OCI-LY3 (cell line): ENCODE measurements around the gene HSPA8.

ENCODE experiments used
- H2AFZ ChIP-seq: fragments of 200-600, 300-600 bp; shearing (Covaris generic); 2 replicates; pipeline ENCODE4 v1.6.0; 2014; ENCODE audit warnings: antibody characterized with exemption, low read depth, low read length
- H3K27ac ChIP-seq: fragments of 200-600, 300-600 bp; sonication (generic); 2 replicates; pipeline ENCODE4 v1.5.1; 2014; ENCODE audit warnings: mild to moderate bottlenecking, low read length, moderate library complexity, mixed read lengths
- H3K27me3 ChIP-seq: fragments of 200-600, 300-600 bp; sonication (generic); 2 replicates; pipeline ENCODE4 v1.6.1; 2014; ENCODE audit warnings: low read depth, low read length, mixed read lengths
- H3K36me3 ChIP-seq: fragments of 200-600, 300-600 bp; sonication (generic); replicated peaks from 2 replicates; pipeline ENCODE3; 2014; ENCODE audit warnings: low read depth, low read length, mixed read lengths
- H3K4me1 ChIP-seq: fragments of 300-600, 200-600 bp; sonication (generic); 2 replicates; pipeline ENCODE4 v1.6.1; 2014; ENCODE audit warnings: low read length, mixed read lengths
- H3K4me2 ChIP-seq: fragments of 200-600, 300-600 bp; sonication (generic); 2 replicates; pipeline ENCODE4 v1.6.1; 2014; ENCODE audit warnings: low read length, mixed read lengths
- H3K4me3 ChIP-seq: fragments of 300-600, 200-600 bp; sonication (generic); 2 replicates; pipeline ENCODE4 v1.5.1; 2014; ENCODE audit warnings: antibody characterized with exemption, mild to moderate bottlenecking, low read length, moderate library complexity
- H3K79me2 ChIP-seq: fragments of 300-600, 200-600 bp; shearing (Covaris generic); 2 replicates; pipeline ENCODE4 v1.6.1; 2014; ENCODE audit warnings: mild to moderate bottlenecking, low read length, mixed read lengths
- H3K9ac ChIP-seq: fragments of 300-600, 200-600 bp; shearing (Covaris generic); 2 replicates; pipeline ENCODE4 v1.6.0; 2014; ENCODE audit warnings: mild to moderate bottlenecking, low read length, moderate library complexity
- H3K9me3 ChIP-seq: fragments of 200-600, 300-600 bp; shearing (Covaris generic); 2 replicates; pipeline ENCODE4 v1.6.1; 2014; ENCODE audit warnings: low read length, mixed read lengths; ENCODE audit not compliant: insufficient read depth
- H4K20me1 ChIP-seq: fragments of 200-600, 300-600 bp; sonication (generic); 2 replicates; pipeline ENCODE4 v1.6.1; 2016; ENCODE audit warnings: low read length, mixed read lengths; ENCODE audit not compliant: insufficient read depth
- EZH2phosphoT487 ChIP-seq: fragments of 200-600 bp; shearing (Covaris generic); IDR thresholded peaks from 2 replicates; pipeline ENCODE4 v1.6.1; 2018; ENCODE audit warnings: antibody characterized with exemption, mixed run types, low read depth
- TF ChIP-seq, protein P1 (sequence below): fragments of 200-600, 300-600 bp; sonication (generic); IDR thresholded peaks from 2 replicates; pipeline ENCODE4 v1.5.1; 2014; ENCODE audit warnings: antibody characterized with exemption, low read length, low read depth

Gene HSPA8

GRCh38 chr11:123047947-123048293, 14.0 kb downstream of the HSPA8 start:
- H2AFZ ChIP-seq, result no peak overlapping the region
- TF ChIP-seq, protein P1, sequence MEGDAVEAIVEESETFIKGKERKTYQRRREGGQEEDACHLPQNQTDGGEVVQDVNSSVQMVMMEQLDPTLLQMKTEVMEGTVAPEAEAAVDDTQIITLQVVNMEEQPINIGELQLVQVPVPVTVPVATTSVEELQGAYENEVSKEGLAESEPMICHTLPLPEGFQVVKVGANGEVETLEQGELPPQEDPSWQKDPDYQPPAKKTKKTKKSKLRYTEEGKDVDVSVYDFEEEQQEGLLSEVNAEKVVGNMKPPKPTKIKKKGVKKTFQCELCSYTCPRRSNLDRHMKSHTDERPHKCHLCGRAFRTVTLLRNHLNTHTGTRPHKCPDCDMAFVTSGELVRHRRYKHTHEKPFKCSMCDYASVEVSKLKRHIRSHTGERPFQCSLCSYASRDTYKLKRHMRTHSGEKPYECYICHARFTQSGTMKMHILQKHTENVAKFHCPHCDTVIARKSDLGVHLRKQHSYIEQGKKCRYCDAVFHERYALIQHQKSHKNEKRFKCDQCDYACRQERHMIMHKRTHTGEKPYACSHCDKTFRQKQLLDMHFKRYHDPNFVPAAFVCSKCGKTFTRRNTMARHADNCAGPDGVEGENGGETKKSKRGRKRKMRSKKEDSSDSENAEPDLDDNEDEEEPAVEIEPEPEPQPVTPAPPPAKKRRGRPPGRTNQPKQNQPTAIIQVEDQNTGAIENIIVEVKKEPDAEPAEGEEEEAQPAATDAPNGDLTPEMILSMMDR, result no peak
- no peak for TF ChIP-seq EZH2phosphoT487
- H3K79me2 ChIP-seq, result no peaks in the 10 kb centered on the region
- no peak overlapping the region for H3K4me3 ChIP-seq
- no peak overlapping the region for H3K27ac ChIP-seq
- no peaks in the 10 kb centered on the region for H3K4me1 ChIP-seq
- H3K9me3 ChIP-seq, result no peaks in the 10 kb centered on the region
- H3K4me2 ChIP-seq, result no peak overlapping the region
- no peaks in the 10 kb centered on the region for H4K20me1 ChIP-seq
- H3K27me3 ChIP-seq, result no peaks in the 10 kb centered on the region
- H3K9ac ChIP-seq, result no peak overlapping the region
- H3K36me3 ChIP-seq, result peaks cover 4% of the 10 kb centered on the region

- H3K4me3 ChIP-seq, result no peak overlapping the region
- no peak overlapping the region for H2AFZ ChIP-seq
- no peaks in the 10 kb centered on the region for H4K20me1 ChIP-seq
- H3K4me2 ChIP-seq, result no peak overlapping the region
- no peaks in the 10 kb centered on the region for H3K79me2 ChIP-seq
- H3K9ac ChIP-seq, result no peak overlapping the region
- H3K4me1 ChIP-seq, result no peaks in the 10 kb centered on the region
- TF ChIP-seq, protein P1, result no peak
- TF ChIP-seq EZH2phosphoT487, result no peak
- H3K27me3 ChIP-seq, result no peaks in the 10 kb centered on the region
- H3K9me3 ChIP-seq, result no peaks in the 10 kb centered on the region
- H3K27ac ChIP-seq, result no peak overlapping the region
- peaks cover under 1% of the 10 kb centered on the region for H3K36me3 ChIP-seq
Observed at GRCh38 chr11:123047266-123047946, 14.5 kb downstream of the HSPA8 start.

GRCh38 chr11:123046473-123047259, 15.3 kb downstream of the HSPA8 start:
- H2AFZ ChIP-seq, result no peak overlapping the region
- H3K79me2 ChIP-seq, result no peaks in the 10 kb centered on the region
- H3K27ac ChIP-seq, result no peak overlapping the region
- no peak overlapping the region for H3K4me2 ChIP-seq
- H3K36me3 ChIP-seq, result no peaks in the 10 kb centered on the region
- H3K4me3 ChIP-seq, result no peak overlapping the region
- TF ChIP-seq, protein P1, result no peak
- no peaks in the 10 kb centered on the region for H3K4me1 ChIP-seq
- H3K27me3 ChIP-seq, result no peaks in the 10 kb centered on the region
- no peaks in the 10 kb centered on the region for H3K9me3 ChIP-seq
- H3K9ac ChIP-seq, result no peak overlapping the region
- no peaks in the 10 kb centered on the region for H4K20me1 ChIP-seq

GRCh38 chr11:123045101-123045500, 16.8 kb downstream of the HSPA8 start:
- H3K27me3 ChIP-seq, result no peaks in the 10 kb centered on the region
- H3K4me2 ChIP-seq, result no peak overlapping the region
- H3K9me3 ChIP-seq, result no peaks in the 10 kb centered on the region
- no peak overlapping the region for H3K4me3 ChIP-seq
- H2AFZ ChIP-seq, result no peak overlapping the region
- TF ChIP-seq EZH2phosphoT487, result no peak
- TF ChIP-seq, protein P1, result no peak
- no peaks in the 10 kb centered on the region for H4K20me1 ChIP-seq
- H3K9ac ChIP-seq, result no peak overlapping the region
- H3K27ac ChIP-seq, result no peak overlapping the region
- no peaks in the 10 kb centered on the region for H3K36me3 ChIP-seq
- no peaks in the 10 kb centered on the region for H3K79me2 ChIP-seq
- H3K4me1 ChIP-seq, result no peaks in the 10 kb centered on the region
